ENCODE data around the gene MT1E. TPM values are rescaled to one million over a fixed set of nuclear protein-coding genes. Genes with fewer than 3 reads are reported as not detected.

MT1E gene
- total RNA-seq, 1 experiment from 2014 or later, result 25.9 TPM

GRCh38 chr16:56614549-56614991 is 11.0 kb upstream of the MT1E start:
- Histone ChIP-seq H3K9ac (ENCODE audit: extremely low read depth, insufficient read length, low read length) (no peak overlapping the region), H3K4me2 (ENCODE audit: insufficient read depth, insufficient read length, low read length) (no peak overlapping the region)

More at GRCh38 chr16:56614549-56614991, 11.0 kb upstream of the MT1E start:
- no peak overlapping the region for H2BK5ac ChIP-seq (ENCODE audit: insufficient read length, low read length)
- H3T11ph ChIP-seq (ENCODE audit: low read length), result no peak overlapping the region
- no peak overlapping the region for H4K91ac ChIP-seq (ENCODE audit: insufficient read length, low read depth, low read length)
- H2BK120ac ChIP-seq (ENCODE audit: low read depth, low read length, poor library complexity, severe bottlenecking), result no peak overlapping the region
- TF ChIP-seq CTCF (conservative IDR thresholded peaks at IDR 0.05), result no peak
- Mint-ChIP-seq H3K9me3 (peaks cover 0 to 5% of the 10 kb centered on the region in 2 experiments; a peak in 1 of 5 replicates), H3K4me1 (peaks cover 28 to 42% of the 10 kb centered on the region in 2 experiments), H3K27me3 (ENCODE audit: low read depth) (peaks cover 80% of the 10 kb centered on the region), H3K4me3 (no peak overlapping the region), H3K36me3 (ENCODE audit: insufficient read depth in 1 of 3, low read depth in 3 of 3) (no peaks in the 10 kb centered on the region; a peak in 1 of 7 replicates), H3K27ac (no peak overlapping the region)
- H3K27ac ChIP-seq (ENCODE audit: insufficient read length, low read depth, low read length), result no peak overlapping the region
- H4K8ac ChIP-seq (replicated peaks; ENCODE audit: insufficient read length, low read depth, low read length), result no peak overlapping the region
- H3K23me2 ChIP-seq (ENCODE audit: insufficient read length, low read depth, low read length, poor library complexity, severe bottlenecking), result peaks cover 8% of the 10 kb centered on the region
- H3K4ac ChIP-seq (ENCODE audit: low read depth, low read length), result no peak overlapping the region
- no peak overlapping the region for H4K5ac ChIP-seq (ENCODE audit: insufficient read length, low read depth, low read length)
- H2BK12ac ChIP-seq (ENCODE audit: insufficient read length, low read depth, low read length), result no peak overlapping the region
- no peaks in the 10 kb centered on the region for H3K79me1 ChIP-seq (ENCODE audit: insufficient read depth, low read depth, low read length, poor library complexity, severe bottlenecking)
- H3K14ac ChIP-seq (ENCODE audit: insufficient read depth, low read length), result no peak overlapping the region
- no peak overlapping the region for H2BK15ac ChIP-seq (ENCODE audit: low read depth, low read length)
- DNase-seq, result no peak
- H3K79me2 ChIP-seq (ENCODE audit: insufficient read depth, low read length), result no peaks in the 10 kb centered on the region
- no peaks in the 10 kb centered on the region for H4K20me1 ChIP-seq (ENCODE audit: control insufficient read depth, insufficient read depth, insufficient read length)
- peaks cover 5% of the 10 kb centered on the region; the same call in 1 of the 2 replicates for H3K4me1 ChIP-seq (ENCODE audit: insufficient read depth, low read length)
- H2AK5ac ChIP-seq (ENCODE audit: insufficient read length, low read length), result no peak overlapping the region
- H3K9me3 ChIP-seq (ENCODE audit: control insufficient read depth, low read depth, low read length), result no peaks in the 10 kb centered on the region
- H3K18ac ChIP-seq (ENCODE audit: insufficient read length, low read depth, low read length), result no peak overlapping the region
- H3K23ac ChIP-seq (ENCODE audit: insufficient read length, low read depth, low read length), result no peak overlapping the region
- peaks cover 42% of the 10 kb centered on the region; the same call in 1 of the 2 replicates for H3K27me3 ChIP-seq (ENCODE audit: insufficient read depth, low read length)
- H2AFZ ChIP-seq (ENCODE audit: low read length), result no peak overlapping the region
- H2BK20ac ChIP-seq (ENCODE audit: low read depth, low read length, poor library complexity, severe bottlenecking), result no peak overlapping the region
- H3K56ac ChIP-seq (ENCODE audit: insufficient read length, low read depth, low read length), result no peak overlapping the region

All from H9 (cell line).